Measurements from ENCODE around the gene STMP1. TPM values are rescaled to one million over a fixed set of nuclear protein-coding genes. Genes with fewer than 3 reads are reported as not detected.
"Not testable (repeated sequence)": the region's sequence is repeated elsewhere in the genome, so short reads cannot be mapped to it uniquely, and the experiment has no call there.

The STMP1 gene
- total RNA-seq, 1 experiment from 2014 or later: 3.3 TPM

DNA sequence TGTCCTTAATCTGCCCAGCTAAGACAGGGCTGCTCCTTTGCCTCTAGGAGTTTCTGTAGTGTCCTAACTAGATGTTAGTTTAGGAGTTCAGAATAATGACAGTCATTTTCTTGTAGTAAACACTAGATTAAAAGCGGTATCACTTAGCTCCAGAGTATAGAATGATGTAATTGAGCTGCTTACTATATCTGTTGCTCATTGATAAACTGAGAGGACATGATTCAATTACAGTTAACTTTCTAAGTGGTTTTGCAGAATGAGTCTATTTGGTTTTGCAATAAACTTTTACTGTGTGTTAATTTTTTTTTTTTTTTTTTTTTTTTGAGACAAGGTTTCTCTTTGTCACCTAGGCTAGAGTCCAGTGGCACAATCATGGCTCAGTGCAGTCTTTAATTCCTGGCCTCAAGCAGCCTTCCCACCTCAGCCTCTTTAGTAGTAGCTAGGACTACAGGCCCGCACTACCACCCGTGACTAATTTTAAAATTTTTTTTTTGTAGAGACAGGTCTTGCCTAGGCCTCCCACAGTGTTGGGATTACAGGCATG lies 1.8 kb downstream of the STMP1 start:
- DNase-seq (ENCODE audit: low spot score): no peak

DNA sequence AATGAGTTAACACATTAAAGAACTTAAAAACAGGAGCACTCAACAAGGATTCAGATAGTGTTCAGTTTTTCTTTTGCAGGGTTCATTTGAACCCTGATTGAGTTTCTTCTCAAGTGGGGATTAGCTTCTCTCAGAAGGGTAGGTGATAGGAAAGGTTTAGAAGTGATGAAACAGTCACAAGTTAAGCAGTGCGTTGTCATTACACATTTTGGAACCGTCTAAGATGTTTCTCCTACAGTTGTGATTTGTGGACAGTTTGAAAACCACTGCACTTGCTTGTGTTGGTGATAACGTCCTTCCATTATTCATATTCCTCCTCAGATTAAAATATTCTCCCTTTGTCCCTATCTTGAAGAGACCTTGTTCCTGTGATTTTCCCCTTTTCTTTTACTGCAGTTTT lies 2.7 kb downstream of the STMP1 start:
- no peak for DNase-seq (ENCODE audit: low spot score)

DNA sequence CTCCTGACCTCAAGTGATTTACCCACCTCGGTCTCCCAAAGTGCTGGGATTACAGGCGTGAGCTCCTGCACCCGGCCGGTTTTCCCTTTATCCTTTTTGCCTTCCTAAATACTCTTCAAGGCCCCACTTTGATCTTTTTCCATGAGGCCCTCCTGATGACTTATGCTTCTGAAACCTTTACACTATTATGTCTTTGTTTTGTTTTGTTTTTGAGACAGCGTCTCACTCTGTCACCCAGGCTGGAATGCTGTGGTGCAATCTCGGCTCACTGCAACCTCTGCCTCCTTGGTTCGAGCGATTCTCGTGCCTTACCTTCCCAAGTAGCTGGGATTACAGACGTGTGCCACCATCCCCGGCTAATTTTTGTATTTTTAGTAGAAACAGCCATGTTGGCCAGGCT lies 3.8 kb downstream of the STMP1 start:
- DNase-seq (ENCODE audit: low spot score): no peak

DNA sequence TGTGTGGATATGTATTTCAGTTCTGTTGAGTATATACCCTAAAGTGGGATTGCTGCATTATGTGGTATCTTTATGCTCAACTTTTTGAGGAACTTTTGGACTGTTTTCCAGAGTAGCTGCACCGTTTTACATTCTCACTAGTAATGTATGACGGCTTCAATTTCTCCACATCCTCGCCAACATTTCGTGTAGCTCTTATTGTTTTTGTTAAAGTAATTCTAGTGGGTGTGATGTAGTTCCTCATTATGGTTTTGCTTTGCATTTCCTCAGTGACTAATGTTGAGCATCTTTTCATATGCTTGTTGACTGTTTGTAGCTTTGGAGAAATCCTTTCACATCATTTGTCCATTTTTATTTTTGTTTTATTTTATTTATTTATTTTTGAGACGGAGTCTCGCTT lies 4.5 kb downstream of the STMP1 start:
- DNase-seq (ENCODE audit: low spot score): no peak

DNA sequence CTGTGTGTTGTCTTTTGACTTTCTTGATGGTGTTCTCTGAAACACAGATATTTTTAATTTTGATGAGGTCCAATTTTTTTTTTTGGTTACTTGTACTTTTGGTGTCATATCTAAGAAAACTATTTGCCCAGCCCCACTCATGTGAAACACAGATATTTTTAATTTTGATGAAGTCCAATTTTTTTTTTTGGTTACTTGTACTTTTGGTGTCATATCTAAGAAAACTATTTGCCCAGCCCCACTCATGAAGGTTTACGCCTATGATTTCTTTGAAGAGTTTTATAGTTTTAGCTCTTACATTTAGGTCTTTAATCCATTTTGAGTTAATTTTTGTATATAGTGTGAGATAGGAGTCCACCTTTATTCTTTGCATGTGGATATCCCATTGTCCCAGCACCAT lies 5.3 kb downstream of the STMP1 start:
- DNase-seq (ENCODE audit: low spot score): not testable (repeated sequence)

DNA sequence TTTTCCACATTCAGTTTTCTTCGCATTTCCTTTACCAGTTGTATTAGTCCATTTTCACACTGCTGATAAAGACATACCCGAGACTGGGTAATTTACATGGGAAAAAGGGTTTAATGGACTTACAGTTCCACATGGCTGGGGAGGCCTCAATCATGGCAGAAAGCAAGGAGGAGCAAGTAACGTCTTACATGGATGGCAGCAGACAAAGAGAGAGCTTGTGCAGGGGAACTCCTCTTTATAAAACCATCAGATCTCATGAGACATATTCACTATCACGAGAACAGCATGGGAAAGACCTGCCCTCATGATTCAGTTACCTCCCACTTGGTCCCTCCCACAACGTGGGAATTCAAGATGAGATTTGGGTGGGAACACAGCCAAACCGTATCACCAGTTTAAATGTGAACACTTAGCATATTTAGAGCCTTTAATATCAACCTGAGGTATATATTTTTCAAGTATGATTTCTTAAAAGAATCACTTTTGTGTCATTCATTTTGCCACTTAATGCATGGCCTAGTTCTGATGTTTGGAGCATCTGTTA lies 6.6 kb downstream of the STMP1 start:
- not testable (repeated sequence) for DNase-seq (ENCODE audit: low spot score)

DNA sequence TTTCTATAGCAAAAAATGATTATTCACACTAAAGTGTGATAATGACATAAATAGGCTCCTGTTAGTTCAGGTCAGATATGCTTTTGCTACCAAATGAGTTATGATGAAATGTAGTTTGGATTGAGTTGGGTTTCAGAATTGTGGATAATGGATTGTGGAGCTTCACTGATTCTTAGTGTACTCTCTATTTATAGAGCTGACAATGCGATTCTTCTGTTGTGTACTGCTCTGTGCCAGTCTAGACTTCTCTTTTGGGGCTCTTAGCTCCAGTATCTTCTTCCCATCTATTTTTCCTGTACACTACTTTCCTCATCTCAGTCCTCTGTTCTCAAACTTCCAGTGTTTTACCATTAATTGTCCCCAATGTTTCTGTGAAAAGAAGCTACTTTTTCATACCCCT lies 7.5 kb downstream of the STMP1 start:
- DNase-seq (ENCODE audit: low spot score): no peak

DNA sequence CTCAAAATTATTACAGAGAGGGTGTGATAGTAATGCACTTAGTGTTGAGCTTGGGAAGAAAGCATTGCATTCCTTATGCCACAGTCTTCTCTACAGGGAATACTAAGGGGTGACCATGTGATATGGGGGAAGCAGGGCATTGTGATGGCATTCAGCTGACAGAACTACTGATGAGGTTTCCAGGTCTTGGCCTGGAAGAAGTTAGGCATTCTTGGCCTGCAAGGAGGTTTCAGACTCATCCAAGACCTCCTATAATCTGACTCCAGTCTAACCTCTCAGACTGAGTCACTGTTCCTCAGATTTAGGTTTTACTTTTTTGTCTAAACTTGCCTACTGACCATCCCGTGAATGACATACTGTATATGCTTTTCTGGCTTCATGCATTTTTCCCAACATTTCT lies 7.9 kb downstream of the STMP1 start:
- DNase-seq (ENCODE audit: low spot score): no peak

DNA sequence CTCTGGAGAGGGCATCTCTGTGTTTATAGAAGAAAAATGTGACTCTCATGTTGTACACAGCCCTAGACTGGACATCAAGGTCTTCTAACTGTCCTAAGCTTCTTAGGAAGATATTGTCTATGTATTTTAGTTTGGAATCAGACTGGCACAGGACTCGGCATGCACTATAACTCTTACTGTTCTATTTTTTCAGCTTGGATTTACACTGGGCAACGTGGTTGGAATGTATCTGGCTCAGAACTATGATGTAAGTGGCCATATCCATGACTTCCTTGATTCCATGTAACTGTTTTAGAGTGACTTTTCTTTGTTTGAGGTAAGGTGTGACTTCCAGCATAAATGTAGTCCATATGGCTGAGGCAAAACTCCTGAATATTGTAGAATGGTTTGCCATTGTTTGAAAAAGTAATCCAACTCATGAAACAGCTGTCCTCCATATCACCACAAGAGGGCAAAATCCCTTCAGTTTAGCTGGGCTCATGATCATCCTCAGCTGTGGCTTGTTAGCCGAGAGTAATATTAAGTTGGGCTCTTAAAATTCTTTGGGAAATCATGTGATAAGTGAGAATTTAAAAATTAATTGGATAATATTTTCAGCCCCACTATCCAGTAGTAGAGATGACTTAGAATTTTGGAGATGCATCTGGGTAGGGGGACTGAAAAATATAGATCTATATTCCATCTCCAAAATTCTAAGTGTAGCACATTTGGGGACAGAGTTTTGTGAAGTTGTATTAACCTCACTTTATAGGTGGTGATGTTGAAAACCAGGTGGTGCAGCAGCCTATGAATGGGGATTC lies 10.4 kb downstream of the STMP1 start:
- DNase-seq (ENCODE audit: low spot score): peak; percentile 77

DNA sequence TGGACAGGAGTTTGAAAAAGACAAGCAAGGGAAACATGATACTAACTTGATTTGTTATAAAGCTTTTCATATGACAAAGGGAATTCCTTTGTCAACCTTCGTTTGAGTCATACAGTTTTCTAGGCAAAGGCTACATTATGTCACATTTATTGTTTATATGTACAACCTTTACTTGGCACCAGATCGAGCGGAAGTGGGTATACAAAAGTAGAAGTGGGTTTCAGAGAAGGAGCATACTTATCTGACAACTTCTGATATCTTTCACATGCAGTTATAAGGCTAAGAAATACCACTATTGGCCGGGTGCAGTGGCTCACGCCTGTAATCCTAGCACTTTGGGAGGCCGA lies 11.0 kb downstream of the STMP1 start:
- DNase-seq (ENCODE audit: low spot score): no peak

DNA sequence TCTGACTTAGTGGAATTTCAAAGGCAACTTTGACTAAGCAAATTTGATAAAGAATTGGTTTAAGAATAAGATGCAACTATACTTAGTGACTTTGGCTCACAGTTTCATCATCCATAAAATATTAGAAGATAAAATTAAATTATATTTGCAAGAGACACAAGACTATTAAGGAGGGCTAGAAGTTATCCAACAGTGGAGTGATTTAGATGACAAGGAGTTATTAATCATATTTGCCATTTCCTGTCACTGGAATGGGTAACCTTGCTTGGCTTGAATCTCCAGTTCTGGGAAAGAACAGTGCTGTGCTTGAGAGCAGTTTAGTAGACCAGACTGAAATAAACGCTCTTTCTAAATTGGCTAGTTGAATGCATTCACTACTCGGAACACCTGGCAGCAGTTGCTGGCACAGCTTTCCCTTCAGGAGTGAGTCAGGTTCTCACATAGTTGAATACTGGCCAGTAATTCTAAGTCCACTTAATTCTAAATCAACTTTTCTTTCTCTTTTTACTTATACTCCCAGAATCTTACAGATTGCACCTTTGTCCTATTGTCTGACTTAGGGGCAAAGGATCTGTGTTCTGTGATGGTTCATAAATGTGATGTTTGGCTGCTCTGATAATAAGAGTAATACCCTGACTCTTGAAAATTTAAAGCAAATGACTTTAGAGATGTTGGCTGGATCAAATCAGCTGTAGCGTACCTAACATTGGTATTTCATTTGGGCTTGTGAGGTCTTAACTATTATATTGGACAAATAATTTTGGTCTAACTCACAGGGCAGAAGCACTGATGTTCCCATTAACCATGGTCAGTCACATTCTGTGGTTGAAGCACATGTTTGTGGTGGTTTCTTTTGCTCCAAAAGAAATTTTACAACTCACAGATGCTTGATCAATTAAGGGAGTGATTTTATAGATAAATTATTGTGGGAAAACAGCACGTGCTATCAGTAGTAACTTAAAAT lies 16.6 kb downstream of the STMP1 start:
- DNase-seq (ENCODE audit: low spot score): no peak

DNA sequence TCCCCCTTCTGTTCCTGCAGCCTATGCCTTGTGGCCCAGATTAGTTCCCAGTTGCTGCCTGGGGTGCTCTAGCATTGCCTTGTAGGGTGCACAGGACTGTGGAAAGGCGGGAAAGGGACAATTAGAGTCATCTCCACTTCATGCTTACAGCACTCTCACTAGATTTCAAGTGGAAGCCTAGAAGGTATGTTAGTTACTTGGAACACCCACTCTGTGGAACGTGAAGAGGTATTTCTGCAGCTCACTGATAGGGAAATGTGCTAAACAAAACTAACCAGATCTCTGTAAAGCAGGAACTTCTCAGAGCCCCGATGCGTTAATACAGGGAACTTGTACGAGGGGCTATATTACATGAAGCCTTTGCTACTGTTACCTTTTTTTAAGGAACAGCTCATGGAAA lies 19.4 kb downstream of the STMP1 start:
- DNase-seq (ENCODE audit: low spot score): no peak

DNA sequence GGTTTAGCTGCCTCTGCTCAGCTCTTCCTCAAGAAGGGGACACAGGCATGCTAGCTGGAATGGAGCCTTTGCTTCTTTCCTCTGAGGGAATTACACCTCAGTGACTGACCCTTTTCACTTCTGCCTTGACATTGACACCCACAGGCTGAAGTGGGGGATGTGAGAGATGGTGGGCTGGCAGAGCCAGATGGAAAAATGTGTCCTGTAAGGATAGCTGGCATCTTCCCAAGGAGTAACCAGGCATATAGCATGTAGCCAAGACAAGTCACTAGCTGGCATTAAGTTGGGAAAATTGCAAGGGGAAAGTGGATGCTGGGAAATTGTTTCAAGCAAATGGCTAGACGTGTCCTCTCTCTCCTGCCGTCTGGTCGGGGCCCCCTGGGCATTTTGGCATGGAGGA lies 19.9 kb downstream of the STMP1 start:
- DNase-seq (ENCODE audit: low spot score): no peak

DNA sequence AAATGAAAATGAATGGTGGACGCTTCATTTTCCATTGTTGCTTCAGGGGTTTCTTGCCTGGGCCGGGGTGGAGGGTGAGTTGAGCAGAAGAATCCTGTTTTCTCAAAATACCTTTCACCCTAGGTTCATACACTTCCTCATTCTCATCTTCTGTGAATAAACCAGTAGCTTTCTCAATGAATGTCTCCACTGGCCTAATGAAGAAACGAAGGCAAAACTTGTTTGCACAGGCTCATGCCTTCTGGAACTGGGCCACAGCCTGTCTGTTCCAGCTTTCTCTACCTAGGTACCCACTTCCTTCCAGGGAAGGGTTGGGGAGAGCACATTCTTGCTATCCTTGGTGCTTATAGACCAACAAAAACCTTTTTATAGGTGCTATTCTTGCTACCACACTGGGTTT lies 21.3 kb downstream of the STMP1 start:
- DNase-seq (ENCODE audit: low spot score): no peak

DNA sequence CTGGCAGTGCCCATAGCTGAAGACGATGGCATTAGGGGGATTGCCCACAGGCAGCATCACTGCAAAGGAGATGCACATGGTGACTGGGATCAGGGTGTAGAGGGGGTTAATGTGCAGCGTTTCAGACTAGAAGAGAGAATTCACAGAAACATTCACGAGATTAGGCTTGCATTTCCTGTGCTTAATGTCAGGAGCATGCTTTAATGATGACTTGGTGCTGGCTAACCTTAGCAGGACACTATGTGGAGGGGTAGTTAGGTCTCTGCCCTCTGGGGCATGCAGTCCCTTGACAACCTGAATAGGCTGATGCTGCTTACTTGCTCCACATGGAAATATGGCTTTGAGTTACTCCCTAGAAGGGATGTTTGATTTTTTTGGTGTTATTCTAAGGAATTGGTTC lies 21.8 kb downstream of the STMP1 start:
- DNase-seq (ENCODE audit: low spot score): no peak

DNA sequence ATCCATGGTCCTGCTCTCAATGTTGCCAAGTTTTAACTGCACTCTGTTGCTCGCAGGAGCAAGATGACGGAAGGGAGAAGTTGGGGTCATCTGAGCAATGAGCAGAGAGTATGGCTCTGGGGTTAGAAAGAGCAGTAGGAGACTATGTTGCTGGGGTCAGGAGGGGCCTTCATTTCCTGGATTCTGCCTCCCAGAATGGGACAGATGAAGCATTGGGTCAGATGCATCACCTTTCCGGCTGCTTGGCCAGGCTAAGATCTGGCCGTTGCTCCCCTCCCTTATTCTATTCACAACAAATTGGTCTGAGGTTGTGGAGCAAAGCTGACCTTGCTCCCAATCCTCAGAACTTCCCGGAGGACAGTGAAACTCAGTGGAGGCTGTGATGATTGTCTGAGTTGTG lies 22.4 kb downstream of the STMP1 start:
- DNase-seq (ENCODE audit: low spot score): no peak

DNA sequence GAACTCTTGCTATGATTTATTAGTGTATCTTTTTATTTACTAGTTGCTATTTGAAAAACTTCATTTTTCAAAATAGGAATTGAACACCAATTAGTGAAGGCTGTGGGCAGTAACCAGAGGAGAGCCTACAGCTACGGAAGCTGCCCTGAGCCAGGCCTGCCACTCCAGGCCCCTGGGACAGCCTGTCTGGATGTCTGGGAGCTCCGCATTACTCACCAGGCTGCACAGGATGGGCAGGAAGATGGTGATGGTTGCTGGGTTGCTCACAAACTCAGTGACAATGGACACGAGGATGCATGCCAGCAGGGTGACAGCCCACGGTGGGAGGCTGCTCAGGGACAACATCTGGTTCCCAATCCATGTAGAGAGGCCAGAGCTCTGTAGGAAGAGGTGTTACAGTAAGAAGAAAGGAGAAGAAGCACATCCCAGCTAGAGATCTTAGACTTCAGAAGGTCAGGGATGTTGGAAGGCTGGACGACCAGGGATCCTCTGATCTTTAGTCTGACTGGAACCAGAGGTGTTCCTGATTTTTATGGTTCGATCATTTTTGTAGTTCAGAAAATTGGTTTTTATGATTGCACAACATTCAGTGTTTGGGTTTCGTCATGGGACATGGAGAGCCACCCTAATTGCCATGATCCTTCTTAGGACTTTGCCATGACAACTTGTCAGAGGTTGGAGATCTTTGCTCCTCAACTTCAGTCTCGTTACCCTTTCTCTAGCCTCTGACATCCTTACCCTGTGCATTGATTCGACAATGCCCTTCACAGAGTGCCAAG lies 23.2 kb downstream of the STMP1 start:
- no peak for DNase-seq (ENCODE audit: low spot score)

DNA sequence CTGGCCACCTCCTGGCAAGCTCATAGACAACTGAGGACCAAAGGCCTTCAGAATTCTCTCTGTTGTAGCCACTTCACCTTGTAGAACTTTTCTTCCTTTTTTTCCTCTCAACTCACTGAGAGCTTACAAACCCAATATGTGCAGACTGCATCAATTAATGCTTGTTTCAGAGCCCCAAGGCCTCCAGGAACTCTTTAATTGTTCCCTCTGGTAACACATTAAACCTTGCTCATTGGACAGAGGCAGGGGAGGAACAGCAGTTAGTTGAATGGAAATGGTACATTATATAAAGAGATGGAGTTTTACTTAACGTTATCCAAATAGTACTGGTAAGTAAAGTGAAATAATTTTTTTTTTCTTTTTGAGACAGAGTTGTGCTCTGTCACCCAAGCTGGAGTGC lies 25.2 kb downstream of the STMP1 start:
- DNase-seq (ENCODE audit: low spot score): no peak

DNA sequence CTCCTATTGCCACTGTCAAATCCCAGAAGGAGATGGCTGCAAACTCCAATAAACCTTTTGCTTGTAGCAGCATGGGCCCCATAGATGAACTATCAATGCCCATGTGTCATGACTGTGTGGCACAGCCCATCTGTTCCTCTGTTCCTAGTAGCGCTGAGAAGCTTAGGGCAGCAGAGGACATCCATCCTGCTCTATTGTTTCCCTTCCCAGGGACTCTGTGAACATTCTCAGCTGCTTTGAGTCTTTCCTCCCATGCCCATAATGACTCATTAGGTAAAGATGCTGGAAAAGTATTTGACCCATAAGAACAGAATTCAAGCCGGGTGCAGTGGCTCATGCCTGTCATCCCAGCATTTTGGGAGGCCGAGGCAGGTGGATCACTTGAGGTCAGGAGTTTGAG lies 28.3 kb downstream of the STMP1 start:
- DNase-seq (ENCODE audit: low spot score): no peak

DNA sequence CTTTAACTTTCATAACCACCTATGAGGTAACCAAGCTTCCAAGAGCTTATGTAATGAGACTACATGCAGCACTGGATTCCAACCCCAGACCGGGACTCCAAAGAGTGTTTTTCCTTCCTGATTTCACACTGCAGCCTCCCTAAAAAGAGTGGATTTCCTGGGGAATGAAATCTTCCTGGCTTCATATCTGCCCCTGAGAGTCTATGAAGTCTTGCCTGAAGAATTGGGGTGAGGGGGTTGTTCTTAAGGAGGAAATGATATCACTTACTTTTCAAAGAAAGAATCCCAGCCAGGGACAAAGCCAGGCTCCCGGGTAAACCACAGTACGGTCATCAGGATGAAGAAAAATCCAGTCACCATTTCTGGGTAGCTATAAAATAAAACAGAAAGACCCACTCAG lies 29.7 kb downstream of the STMP1 start:
- DNase-seq (ENCODE audit: low spot score): no peak

DNA sequence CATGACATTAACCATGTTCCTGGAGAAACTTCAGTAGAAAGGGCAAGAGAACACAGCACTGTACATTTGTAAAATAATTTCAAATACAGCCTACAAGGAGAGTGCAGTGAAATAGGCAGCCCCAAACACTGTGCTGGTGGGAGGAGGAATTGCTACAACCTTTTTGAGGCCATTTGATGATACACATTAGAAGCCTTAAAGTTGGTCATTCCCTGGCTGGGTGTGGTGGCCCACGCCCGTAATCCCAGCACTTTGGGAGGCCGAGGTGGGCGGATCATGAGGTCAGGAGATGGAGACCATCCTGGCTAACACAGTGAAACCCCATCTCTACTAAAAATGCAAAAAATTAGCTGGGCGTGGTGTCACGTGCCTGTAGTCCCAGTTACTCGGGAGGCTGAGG lies 30.3 kb downstream of the STMP1 start:
- not testable (repeated sequence) for DNase-seq (ENCODE audit: low spot score)

DNA sequence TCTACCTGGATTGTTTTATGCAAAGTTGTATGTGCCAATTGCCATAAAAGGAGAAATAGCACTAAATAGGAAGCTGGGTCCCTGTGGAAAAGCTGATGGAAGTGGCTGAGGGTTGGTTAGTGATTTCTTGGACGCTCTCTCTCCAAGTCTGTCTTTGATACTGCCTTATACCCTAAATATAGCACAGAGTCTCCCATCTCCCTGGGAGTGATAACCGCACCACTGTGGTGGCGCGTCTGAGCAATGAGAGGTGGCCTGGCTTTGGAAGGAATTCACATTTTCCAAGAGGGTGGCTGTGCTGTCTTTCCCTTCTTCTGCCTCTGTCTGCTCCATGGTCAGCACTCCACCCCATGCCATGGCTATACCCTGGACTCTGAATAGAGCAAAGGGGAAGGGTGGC lies 31.2 kb downstream of the STMP1 start:
- no peak for DNase-seq (ENCODE audit: low spot score)

Data from HT-29 (cell line).